Measurements from ENCODE around the gene APBB3.

APBB3 gene

DNA sequence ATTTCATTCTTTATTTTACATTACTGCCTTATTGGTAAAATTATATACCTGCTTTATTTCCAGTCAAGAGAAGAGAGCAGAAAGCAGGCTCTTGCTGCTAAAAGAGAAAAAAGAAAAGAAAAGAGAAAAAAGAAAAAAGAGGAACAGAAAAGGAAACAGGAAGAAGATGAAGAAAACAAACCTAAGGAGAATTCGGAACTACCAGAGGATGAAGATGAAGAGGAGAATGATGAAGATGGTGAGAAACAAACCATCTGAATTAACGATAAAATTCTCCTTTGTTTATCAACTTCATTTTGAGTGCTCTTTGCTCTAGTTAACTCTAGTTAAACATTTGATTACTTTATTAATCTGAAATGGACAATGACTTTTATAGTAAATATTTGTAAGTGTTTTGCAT, 40.4 kb downstream of the APBB3 start:
- no peaks in the 10 kb centered on the region for H3K9me3 Mint-ChIP-seq
- H3K27me3 Mint-ChIP-seq (ENCODE audit: low read depth) = no peaks in the 10 kb centered on the region
- H3K36me3 Mint-ChIP-seq (ENCODE audit: low read depth) = peaks cover 29% of the 10 kb centered on the region
- no peaks in the 10 kb centered on the region for H3K4me1 Mint-ChIP-seq (ENCODE audit: low read depth)
- H3K4me3 Mint-ChIP-seq = no peak overlapping the region
- no peak overlapping the region for H3K27ac Mint-ChIP-seq

DNA sequence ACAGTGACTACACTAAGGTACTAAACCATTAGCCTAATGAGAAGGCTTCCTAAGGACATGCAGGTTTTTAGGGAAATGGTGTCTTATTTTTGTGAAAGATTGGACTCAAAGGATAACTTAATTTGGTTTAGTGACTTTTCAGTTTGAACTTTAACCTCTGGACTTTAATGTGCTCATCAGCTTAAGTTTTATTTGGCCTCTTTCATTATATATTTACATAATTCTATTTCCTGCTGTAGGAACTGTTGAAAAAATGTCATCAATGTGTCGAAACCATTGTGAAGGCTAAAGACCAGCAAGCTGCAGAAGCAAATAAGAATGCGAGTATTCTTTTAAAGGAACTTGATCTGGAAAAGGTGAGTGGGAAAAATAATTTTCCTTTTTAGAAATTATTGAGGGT, 51.3 kb downstream of the APBB3 start:
- Mint-ChIP-seq H3K27me3 (ENCODE audit: low read depth) (no peaks in the 10 kb centered on the region), H3K4me3 (no peak overlapping the region), H3K36me3 (ENCODE audit: low read depth) (peaks cover 49% of the 10 kb centered on the region), H3K4me1 (ENCODE audit: low read depth) (no peaks in the 10 kb centered on the region), H3K27ac (no peak overlapping the region), H3K9me3 (peaks cover 3% of the 10 kb centered on the region)

DNA sequence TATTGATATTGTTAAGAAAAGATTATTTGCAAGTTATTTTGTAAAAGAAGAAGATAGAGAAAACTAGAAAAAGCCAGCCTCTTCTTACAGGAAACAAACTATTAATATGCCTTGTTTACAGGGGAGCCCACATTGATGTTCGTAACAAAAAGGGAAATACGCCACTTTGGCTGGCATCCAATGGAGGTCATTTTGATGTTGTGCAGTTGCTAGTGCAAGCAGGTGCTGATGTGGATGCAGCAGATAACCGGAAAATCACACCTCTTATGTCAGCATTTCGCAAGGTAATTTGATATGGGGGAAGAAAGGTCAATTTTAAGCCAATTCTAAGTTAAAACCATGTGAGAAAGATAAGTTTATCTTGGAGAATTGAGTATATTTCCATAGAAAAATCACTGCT, 54.5 kb downstream of the APBB3 start:
- H3K36me3 Mint-ChIP-seq (ENCODE audit: low read depth) = peaks cover 45% of the 10 kb centered on the region
- H3K4me3 Mint-ChIP-seq = no peak overlapping the region

More for the DNA sequence above, 54.5 kb downstream of the APBB3 start:
- H3K4me1 Mint-ChIP-seq (ENCODE audit: low read depth) = no peaks in the 10 kb centered on the region
- no peak overlapping the region for H3K27ac Mint-ChIP-seq
- no peaks in the 10 kb centered on the region for H3K27me3 Mint-ChIP-seq (ENCODE audit: low read depth)
- H3K9me3 Mint-ChIP-seq = no peaks in the 10 kb centered on the region

All from T-helper 1 cell treated with Interleukin-12 subunit alpha and Interleukin-12 subunit beta and Interleukin-4 antibody, amounts not matched to agents 30 μg/mL and 1 μg/mL, for 36 hours (primary cell).